ENCODE results near the gene GRB2.

Gene GRB2

DNA sequence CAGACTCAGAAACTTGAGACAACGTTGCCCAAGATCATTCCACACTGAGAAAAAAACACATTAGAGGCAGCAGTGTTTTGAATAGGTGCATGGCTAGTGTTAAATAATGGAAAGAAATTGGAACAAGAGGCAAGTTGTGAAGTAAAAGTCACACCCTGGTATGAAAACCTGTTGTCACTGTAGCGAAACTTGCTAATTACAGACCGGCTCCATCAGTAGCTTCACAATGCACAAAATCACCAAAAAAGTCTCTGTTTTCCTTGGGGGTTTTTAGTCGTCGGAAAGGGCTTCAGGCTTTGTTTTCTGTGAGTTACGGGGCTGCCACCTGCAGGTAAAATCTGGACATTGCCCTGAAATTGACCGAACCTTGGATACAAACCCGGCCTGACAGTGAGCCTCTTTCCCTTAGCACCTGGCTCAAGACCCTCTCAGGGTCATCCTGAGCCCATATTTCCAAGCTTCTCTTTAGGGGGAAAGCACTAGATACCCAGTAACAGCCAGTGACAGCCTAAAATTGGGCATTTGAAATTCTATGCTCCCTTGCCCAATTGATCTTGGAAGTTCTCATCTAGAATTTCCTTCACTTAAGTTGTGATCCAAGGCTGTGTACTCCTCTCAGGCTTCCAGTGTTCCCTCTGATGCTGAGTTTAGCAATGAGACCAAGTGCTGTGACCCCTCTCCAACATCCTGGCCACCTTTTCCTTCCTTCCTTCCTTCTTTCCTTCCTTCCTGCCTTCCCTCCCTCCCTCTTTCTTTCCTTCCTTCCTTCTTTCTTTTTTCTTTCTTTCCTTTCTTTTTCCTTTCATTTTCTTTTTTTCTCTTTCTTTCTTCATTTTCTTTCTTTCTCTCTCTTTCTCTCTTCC, 7.2 kb upstream of the GRB2 start:
- peak; percentile 94 to 95 for DNase-seq

DNA sequence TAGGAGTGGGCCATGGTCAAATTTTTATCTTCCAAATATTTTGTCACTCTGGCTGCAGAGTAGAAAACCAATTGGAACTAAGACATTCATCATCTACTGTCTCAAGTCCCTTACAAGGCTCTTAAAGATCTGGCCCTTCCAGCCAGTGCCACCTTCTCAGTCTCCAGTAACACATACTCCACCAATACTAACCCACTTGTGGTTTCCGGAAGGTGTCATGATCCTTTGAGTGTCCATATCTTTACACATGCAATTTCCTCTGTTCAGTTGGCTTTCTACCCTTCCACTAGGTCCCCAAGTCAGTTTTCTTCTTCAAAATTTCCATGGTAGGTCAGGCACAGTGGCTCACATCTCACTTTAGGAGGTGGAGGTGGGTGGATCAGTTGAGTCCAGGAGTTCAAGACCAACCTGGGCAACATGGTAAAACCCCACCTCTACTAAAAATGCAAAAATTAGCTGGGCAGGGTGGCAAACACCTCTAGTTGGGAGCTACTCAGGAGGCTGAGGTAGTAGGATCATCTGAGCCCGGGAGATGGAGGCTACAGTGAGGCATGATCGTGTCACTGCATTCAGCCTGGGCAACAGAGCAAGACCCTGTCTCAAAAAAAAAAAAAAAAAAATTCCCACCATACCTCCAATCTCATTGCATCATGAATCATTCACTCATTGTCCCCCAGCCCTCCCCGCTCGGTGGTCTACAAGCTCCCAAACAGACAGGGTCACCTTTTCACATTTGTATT, 6.0 kb upstream of the GRB2 start:
- DNase-seq, result peak; percentile 79

DNA sequence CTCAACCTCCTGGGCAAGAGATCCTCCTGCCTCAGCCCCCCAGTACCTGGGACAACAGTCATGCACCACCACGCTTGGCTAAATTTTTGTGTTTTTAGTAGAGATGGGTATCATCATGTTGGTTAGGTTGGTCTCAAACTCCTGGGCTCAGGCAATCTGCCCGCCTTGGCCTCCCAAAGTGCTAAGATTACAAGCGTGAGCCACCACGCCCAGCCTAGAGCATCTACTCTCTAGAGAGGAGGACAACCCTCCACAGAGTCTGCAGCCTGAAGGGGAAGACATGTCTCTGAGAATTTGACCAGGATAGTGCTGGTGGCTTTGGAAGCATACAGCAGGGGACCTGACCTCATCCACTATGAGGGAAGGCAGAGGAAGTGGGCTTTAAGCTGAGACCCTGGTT, 4.7 kb upstream of the GRB2 start:
- no peak for DNase-seq

DNA sequence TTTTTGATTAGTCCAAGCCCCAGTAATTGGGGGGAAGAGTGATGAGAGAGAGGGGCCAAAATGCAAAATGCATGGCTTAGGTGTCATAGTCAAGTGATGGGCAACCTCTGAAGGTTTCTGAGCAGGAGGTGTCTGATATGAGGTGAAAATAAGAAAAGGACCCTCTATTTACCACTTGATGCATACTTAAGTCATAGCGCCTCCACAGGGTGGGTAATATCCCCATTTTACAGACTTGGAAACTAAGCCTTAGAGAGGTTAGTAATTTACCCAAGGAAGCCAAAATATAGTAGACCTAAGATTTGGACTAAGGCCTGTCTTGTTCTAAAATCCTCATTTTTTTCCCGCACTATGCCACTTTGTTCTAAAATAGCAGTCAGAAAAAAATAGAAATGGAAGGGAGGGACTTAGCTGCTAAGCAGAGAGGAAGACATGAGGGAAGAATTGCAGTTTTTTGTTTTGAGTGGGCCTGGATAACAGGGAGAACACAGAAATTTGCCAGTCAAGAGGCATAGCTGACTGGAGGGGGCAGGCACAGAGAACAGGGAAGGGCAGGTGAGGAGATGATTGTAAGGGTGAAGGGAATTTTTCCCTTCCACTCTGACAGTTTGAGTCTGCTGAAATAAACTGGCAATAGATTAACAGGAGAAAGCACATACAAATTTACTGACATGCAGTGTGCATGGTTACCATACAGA, 2.3 kb upstream of the GRB2 start:
- DNase-seq, result no peak

DNA sequence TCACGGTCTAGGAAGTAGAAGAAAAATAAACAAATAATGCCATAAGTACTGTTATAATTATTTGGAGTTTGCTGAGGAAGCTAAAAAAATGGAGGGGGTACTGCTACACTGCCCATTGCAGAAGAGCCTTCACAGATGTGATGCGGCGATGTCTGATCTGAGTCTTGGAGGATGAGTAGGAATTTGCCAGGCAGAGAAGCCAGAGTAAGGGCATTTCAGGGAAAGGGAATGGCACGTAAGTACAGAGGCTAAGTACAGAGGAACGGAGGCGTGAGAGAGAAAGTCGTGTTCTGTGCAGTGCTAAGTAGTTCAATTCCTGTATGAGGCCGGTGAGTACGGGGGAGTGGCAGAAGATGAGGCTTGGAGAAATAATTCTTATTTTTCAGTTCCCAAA, 741 bp upstream of the GRB2 start:
- DNase-seq, result peak; percentile 79 to 80

DNA sequence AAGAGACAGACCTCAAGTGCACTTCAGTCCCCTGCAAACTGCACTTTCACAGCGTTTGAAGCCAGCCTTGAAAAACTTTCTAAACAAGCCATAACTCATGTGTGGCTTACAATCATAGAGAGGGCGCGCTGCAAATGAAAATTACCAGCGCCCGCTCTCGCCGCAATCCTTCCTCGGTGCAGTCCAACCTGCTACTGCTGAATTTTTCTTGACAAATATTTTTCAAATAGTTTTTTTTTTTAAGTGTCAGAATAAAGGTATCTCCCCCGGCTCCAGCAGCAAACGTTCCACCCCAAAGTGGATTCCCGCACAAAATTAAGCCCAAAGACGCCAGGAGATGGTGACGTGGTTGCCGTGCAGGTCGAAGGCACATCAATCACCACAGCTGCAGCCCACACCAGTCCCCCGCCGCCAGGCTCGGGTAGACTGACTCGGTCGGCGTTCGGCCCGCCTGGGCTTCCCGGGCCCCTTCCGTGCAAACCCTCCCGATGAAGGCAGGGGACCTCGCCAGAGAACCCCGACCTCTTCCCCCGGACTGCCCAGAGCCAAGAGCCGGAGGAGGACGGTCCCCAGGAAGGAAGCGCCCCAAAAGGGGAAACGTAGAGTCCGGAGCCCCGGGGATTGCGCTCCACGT, 630 bp downstream of the GRB2 start:
- peak; percentile 60 for DNase-seq

DNA sequence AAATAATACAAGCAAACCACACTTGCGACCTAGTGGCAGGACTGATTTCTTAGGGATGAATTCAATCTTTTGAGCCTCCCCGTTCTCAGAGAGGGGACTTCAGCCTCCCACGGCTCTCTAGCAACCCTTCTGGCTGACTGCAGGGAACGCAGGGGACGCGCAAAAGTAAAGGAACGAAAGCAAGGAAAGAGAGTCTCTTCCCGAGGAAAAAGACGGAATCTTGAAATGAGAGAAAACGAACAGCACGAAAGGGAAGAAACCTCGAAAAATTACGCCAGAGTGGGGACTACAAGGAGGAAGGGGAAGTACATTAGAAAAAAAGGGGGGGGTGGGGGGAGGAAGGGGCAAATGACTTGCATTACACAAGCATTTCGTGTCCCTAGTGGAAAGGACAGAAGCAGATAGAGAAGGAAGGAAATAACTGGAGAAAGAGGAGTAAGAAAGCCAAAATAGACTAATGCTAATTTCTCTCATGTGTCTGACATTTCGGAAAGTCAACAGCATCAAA, 1.2 kb downstream of the GRB2 start:
- peak; percentile 90 to 96 for DNase-seq

DNA sequence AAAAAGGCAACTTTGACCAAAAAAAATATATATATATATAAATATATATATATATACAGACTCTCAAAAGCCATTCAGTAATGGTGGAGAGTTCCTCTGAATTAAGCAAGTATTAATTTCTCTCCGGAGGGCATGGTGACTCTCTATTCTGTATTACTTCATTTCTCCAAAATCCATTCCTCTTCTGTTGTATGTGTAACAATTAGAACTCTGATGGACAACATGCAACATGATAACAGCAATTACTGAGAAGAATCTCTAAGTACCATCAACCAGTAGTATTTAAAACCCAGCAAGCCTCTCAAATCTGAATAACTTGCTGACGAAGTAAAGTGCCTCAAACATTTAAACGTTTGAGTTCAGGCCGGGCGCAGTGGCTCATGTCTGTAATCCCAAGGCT, 2.3 kb downstream of the GRB2 start:
- peak; percentile 17 to 26 for DNase-seq

DNA sequence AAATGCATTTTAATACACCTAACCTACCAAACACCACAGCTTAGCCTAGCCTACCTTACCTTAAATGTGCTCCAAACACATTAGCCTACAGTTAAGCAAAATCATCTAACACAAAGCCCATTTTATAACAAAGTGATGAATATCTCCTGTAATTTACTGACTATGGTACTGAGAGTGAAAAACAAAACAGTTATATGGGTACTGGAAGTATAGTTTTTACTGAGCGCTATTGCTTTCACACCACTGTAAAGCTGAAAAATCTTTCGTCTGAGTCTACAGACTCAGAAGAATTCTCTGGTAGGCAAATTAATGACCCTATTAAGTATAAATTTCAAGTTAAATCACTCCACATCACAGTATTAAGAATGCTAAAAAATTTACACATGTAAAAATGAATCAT, 3.5 kb downstream of the GRB2 start:
- DNase-seq, result no peak

DNA sequence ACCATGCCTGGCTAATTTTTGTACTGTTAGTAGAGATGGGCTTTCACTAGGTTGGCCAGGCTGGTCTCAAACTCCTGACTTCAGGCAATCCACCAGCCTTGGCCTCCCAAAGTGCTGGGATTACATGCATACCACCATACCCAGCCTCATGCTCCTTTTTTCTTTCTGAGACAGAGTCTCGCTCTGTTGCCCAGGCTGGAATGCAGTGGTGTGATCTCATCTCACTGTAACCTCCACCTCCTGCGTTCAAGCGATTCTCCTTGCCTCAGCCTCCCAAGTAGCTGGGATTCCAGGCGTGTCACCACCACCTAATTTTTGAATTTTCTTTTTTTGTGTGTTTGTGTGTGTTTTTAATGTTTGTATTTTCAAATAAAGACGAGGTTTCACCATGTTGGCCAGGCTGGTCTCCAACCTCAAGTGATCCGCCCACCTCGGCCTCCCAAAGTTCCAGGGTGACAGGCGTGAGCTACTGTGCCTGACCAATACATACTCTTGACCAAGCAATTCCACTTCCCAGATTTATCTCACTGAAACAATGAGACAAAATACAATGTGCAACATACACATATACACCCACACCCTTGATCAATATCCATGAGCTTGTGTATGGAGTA, 5.0 kb downstream of the GRB2 start:
- DNase-seq, result no peak

DNA sequence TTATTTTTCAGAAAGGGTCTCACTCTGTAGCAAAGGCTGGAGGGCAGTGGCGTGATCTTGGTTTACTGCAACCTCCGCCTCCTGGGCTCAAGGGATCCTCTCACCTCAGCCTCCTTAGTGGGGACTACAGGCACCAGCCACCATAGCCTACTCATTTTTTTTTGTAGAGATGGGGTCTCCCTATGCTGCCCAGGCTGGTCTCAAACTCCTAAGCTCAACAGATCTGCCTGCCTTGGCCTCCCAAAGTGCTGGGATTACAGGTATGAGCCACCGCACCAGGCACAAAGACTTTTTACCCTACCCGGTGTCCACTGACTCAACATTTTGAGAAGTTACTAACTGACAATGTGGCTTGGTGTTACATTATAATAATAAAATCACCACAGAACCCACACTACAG, 7.2 kb downstream of the GRB2 start:
- DNase-seq, result no peak

DNA sequence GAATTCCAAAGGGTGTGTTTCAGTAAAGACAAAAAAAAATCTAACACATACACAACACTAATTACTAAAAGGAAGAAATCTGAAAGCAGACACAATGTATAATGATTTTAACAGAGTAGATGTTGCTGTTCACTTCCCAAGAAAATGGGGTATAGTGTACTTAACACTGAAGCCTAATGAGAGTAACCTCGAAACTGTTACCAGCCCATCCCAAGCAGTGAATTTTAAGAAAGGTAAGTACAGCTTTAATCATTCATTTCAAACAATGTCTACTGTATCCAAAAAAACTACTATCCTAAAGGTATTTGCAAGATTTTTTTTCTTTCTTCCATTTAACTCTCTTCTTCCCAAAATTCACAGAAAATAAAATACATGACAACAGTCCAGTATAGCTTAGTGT, 8.3 kb downstream of the GRB2 start:
- DNase-seq, result no peak

DNA sequence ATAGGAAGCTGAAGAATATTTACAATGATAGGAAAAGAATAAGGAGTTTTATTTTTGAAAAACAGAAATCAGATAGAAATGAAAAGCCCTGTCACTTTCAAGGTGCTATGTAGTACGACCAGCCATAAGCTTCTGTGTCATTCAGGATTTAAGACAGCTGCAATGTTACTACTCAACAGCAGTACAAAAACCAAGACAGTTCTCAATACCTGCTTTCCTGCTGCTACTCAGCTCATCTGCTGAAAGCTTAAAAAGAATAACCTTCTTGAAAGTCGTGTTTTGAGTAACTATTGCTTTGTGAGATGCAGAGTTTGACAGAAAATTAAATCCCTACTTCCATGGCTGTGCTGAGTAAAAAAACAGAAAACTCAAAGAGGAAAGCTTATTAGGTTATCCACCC, 8.7 kb downstream of the GRB2 start:
- no peak for DNase-seq

DNA sequence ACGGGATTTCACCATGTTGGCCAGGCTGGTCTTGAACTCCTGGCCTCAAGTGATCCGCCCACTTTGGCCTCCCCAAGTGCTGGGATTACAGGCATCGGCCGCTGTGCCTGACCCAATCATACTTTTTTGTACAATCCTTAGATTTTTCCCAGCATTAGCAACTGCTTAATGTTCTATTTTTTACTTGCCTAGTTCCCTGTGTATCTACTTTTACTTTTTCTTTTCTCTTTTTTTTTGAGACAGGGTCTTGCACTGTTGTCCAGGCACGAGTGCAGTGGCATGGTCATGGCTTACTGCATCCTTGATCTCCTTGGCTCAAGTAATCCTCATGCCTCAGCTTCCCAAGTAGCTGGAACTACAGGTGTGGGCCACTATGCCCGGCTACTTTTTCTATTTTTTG, 9.5 kb downstream of the GRB2 start:
- no peak for DNase-seq

DNA sequence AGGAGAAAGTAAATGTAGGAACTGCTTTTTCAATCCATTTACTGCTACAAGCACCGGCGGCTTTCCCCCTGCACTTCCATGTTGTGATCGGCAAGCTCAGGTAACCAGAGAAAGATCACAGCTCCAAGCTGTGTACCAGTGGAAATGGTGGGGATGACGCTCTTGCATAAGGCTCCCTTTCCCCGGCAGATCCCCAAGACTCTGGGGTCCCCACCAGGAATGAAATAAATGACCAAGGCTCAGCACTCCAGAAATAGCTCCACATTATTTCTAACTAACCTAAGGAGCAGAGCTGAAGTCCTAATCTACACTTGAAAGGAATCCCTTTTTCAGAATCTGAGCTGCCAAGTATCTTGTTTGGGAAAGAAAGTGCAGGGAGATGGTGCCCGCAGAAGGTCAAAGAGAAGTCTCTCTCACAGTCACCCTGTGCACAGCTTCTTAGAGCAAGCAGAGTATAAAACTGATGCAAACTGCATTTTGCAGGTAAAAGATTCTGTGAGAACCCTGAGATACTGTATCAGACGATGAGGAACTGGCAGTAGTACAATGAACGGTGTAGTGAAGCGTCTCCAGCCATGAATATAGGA, 11.1 kb downstream of the GRB2 start:
- peak; percentile 58 to 59 for DNase-seq

DNA sequence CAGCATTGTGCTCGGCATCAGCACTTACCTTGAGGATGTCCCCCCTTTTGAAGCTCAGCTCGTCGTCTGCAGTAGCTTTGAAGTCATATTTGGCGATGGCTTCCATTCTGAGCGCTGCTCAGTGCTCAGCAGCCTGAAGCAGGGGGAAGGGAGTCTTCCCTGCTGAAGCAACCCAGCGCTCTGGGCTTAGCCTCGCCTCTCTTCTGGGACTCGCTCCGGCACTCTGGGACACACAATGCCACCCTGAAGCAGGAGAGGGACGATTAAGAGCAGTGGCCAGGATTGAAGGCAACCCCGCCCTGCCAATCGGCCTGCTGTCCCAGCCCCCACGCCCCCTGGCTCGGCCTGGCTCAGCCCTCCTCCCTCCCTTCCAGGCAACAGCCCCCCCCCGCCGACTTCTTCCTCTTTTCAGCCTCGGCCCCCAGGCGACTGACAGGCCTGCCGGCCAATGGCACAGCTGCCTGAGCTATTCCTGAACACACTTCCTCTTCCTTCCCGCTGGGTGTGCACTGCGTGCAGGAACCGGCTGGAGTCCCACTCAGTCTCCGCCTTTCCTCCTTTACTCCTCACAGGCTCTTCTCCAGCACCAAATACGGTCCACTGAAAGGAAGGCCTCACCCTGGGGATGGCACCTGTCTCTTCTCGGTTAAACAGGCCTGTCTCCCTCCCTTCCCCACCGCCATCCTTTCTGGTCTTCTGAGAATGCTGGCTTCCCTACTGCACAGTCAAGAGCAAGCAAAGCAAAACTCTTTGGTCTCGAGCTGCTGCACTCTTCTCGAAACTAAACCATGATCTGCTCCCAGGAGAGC, 11.8 kb downstream of the GRB2 start:
- DNase-seq, result peak; percentile 100

DNA sequence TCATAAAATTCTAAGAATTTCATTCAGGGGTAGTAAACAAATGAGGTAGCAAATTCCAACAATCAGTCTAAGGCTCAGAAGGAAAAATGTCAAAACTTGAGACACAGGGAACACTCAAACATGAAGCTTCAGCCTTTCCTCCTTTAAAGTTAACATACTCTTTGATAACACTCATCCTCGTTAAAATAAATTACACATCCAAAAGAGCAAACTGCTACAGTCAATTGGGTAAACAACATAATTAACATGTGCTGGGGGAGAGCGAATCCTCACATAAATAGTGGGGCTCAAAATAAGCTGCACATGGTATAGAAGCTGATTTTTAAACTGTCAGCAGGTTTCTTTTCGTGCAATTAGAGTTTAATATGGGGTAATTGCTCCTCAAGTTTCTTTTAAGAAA, 12.9 kb downstream of the GRB2 start:
- no peak for DNase-seq

DNA sequence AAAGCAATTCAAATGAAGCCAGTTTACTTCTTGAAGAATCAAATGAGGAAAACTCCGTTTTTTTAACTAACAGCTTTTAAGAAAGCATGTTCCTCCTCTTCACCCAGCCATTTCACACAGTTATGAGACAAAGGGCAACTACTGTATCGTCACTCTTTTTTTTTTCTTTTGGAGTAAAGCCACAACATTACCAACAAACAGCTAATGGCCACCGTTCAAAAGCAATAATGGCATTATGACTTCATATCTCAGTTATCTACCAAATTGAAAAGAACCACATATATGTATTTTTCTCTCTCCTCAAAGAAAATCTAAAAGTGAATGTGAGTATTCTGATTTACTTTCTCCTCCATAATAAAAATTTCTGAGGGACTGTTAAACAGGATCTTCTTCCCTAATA, 14.5 kb downstream of the GRB2 start:
- DNase-seq, result no peak

DNA sequence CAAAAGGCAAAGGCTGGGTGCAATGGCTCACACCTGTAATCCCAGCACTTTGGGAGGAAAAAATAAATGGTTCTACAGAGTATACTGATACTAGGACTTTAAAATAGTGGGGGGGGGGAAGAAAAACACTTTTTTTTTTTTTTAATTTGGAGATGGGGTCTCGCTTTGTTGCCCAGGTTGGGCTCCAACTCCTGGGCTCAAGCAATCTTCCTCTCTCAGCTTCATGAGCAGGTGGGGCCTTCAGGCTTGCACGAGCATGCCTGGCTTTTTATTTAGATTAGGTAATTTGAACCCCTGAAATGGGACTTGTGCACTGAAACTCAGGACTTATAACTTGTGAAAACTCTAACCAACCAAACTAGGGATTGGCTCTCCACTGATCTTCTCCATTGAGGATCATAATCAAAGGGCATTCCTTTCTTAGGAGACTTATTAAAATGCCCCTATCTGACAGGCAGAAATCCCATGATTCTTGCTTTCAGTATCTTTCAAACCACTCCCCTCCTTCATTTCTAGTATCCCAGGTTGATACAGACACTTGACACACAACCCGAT, 16.9 kb downstream of the GRB2 start:
- DNase-seq, result no peak

DNA sequence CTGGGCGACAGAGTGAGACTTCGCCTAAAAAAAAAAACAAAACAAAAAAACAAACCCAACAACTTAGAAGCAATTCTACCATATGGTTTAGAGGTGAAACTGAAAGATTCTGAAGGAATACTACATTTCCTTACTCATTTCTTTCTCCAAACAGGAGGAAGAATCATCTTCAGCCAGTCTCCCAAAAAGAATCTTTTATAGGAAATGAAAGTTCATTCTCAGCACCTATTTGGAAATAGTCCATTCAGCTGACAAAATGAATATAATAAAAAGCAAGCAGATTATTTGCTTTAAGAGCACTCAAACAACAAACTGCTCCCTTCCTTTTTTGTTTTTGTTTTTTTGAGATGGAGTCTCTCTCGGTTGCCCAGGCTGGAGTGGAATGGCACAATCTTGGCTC, 17.7 kb downstream of the GRB2 start:
- DNase-seq, result no peak

DNA sequence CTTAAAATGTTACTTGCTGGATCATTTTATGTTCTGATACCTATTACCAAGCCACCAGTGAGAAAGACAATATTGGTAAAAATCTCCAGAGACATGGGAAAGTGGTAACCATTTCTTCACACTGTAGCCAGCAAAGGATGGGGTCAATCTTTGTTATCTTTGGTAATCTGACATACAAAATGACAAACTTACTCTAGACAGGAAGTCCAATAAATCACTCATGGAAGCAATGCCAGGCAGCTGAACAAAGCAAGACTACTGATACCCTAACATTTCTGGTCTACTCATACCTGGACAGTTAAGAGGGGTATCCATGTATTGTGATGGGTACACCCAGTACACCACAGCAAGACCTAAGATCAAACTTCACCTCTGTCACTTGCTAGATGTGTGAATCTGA, 19.0 kb downstream of the GRB2 start:
- no peak for DNase-seq
